GM13977 (cell line): ENCODE results near the gene PIGR.

Experiments used
- DNase-seq: peaks from one replicate; pipeline ENCODE4 v3.0.0; 2012; ENCODE audit warnings: low spot score
- CTCF ChIP-seq: IDR thresholded peaks from 2 replicates; pipeline ENCODE4 v1.5.1; 2012; ENCODE audit warnings: mild to moderate bottlenecking, control low read depth; ENCODE audit not compliant: insufficient read depth; ENCODE audit errors: extremely low read depth, missing control alignments
- in situ Hi-C: fragments of 300-500 bp; cut with MboI; formaldehyde crosslinking; loops from one replicate; pipeline ENCODE4 v1.12.0; 2022; ENCODE audit warnings: low sequenced_read_pairs, low pct_unique_long_range_greater_than_20kb, mixed read lengths, inconsistent platforms; ENCODE audit not compliant: unreplicated experiment

PIGR gene

DNA sequence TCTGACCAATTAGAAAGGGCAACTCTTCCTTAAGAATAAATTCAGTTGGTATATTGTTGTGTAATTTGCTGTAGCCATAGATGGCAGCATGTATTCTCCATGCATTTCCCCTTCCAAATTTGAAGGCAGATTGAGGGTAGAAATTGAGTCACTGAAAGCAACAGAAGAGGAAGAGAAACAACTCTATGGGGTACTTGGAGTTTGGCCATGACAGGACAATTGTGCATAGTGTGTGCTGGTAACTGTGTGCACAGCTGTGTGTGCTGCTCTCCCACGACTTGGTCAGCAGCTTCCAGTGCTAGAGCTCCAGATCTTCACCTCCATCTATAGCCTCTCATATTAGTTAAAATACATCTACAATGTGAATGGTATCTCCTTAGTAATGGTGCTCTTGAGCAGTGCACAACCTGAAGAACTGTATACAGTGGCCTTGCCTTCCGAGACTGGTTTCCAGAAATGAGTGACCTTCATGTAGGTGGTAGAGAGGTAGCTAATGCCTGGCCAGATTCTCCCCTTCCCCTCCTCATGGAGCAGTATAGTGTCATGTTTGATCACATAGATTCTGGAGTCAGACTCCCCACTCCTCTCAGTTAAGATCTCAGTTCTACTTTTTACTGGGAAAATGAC lies 24.9 kb upstream of the PIGR start:
- in situ Hi-C loops: loop anchor here (10.0 kb wide), 1 partner anchor 246 kb away; no protein-coding TSS in a partner anchor
- no peak for DNase-seq
- no peak for TF ChIP-seq CTCF

- in situ Hi-C loops: loop anchor here (10.0 kb wide), 1 partner anchor 246 kb away; no protein-coding TSS in a partner anchor
- no peak for TF ChIP-seq CTCF
- no peak for DNase-seq
These were observed 24.2 kb upstream of the PIGR start, which contains the start of gene FCAMR for GRCh38 chr1:206970446-206970845. Gene FCAMR (minus strand): TSS chr1:206970460. CDS start chr1:206970125, 335 bp downstream.

DNA sequence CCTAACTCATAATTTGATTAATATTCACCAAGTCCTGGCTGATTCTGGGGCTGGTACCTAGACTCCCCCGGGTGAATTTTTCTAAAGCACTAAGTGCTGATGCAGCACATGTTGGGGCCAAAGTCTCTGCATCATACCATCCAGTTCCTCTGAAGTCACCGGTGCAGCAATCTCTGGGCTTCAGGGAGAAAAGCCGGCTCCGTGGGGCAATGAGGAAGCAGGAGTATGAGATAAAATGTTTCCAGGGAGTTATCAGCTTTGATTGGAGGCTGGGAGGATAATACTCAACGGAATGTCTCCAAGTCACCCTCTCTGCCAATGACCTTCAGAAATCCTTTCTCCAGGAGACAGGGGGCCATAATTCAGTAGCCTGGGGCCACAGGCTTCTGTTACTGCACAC lies 22.8 kb upstream of the PIGR start:
- in situ Hi-C loops: no loop called here
- DNase-seq: no peak
- no peak for TF ChIP-seq CTCF

GRCh38 chr1:206967096-206967849 lies 21.0 kb upstream of the PIGR start:
- in situ Hi-C loops: no loop called here
- DNase-seq: no peak
- TF ChIP-seq CTCF: no peak

GRCh38 chr1:206965781-206966180 lies 19.5 kb upstream of the PIGR start:
- TF ChIP-seq CTCF: no peak
- in situ Hi-C loops: no loop called here
- DNase-seq: no peak

- in situ Hi-C loops: no loop called here
These were observed 17.5 kb upstream of the PIGR start for GRCh38 chr1:206963740-206964139.

More at GRCh38 chr1:206963740-206964139, 17.5 kb upstream of the PIGR start:
- DNase-seq: no peak
- no peak for TF ChIP-seq CTCF
